Aorta (tissue), 5 donors: ENCODE results near the gene TMEM131. TPM values are rescaled to one million over a fixed set of nuclear protein-coding genes. Genes with fewer than 3 reads are reported as not detected.
"Not testable (repeated sequence)": the region's sequence is repeated elsewhere in the genome, so short reads cannot be mapped to it uniquely, and the experiment has no call there.

ENCODE experiments used
- ATAC-seq: fragments of 200-7000 bp; cut with Tn5 transposase; one replicate; pipeline ENCODE4 v1.9.1; 2022; ENCODE audit warnings: moderate library complexity; ENCODE audit not compliant: low FRiP score
- DNase-seq, 2 donors: peaks; one replicate each; pipeline ENCODE4 v3.0.0-alpha.2; 2020
- H3K27ac ChIP-seq, 2 donors: one replicate each; pipeline ENCODE4 v1.5.1; 2013; ENCODE audit warnings: low read length in 2 of 2, mild to moderate bottlenecking in 2 of 2, moderate library complexity in 2 of 2, control low read depth in 1 of 2, inconsistent platforms in 1 of 2, low read depth in 1 of 2
- H3K27me3 ChIP-seq, 2 donors: one replicate each; pipeline ENCODE4 v1.6.1; 2013; ENCODE audit warnings: control low read depth in 1 of 2, low read length in 1 of 2, mild to moderate bottlenecking in 1 of 2, moderate library complexity in 1 of 2; ENCODE audit not compliant: insufficient read depth in 2 of 2, control insufficient read depth in 1 of 2
- H3K36me3 ChIP-seq, 2 donors: one replicate each; pipeline ENCODE4 v1.6.1; 2013; ENCODE audit warnings: control low read depth in 1 of 2, low read length in 1 of 2, mild to moderate bottlenecking in 1 of 2; ENCODE audit not compliant: insufficient read depth in 2 of 2, control insufficient read depth in 1 of 2
- H3K4me1 ChIP-seq, 2 donors: one replicate each; pipeline ENCODE4 v1.6.1; 2013; ENCODE audit warnings: low read length in 2 of 2, control low read depth in 1 of 2, mild to moderate bottlenecking in 1 of 2, moderate library complexity in 1 of 2; ENCODE audit not compliant: insufficient read depth in 2 of 2, control insufficient read depth in 1 of 2
- H3K4me3 ChIP-seq, 2 donors: one replicate each; pipeline ENCODE4 v1.5.1; 2013; ENCODE audit warnings: low read length in 2 of 2, control low read depth in 1 of 2, mild to moderate bottlenecking in 1 of 2
- H3K9me3 ChIP-seq: one replicate; pipeline ENCODE4 v1.6.1; 2013; ENCODE audit warnings: mild to moderate bottlenecking, low read length; ENCODE audit not compliant: control insufficient read depth
- WGBS, 2 donors: extraction: QIAGEN DNeasy Blood & Tissue Kit; methylation state at CpG; one replicate each; pipeline ENCODE4 v1.1.7; 2013; 5-methylcytosine and 5-hydroxymethylcytosine counted together
- intact Hi-C, 2 donors: fragments of 100-400 bp; cut with DNase I; formaldehyde crosslinking; loops; one replicate each; pipeline versions ENCODE4 v1.14.2 to v1.15.0; 2022
- polyA plus RNA-seq, 2 donors: library from polyadenylated mRNA; stranded (reverse); fragments of 200-250 nt; gene quantifications; one replicate each; pipeline ENCODE4 v1.2.3, GENCODE V29; 2013
- total RNA-seq, 2 donors: library from RNA; stranded (reverse); fragmentation: NEBNext Ultra II Directional; extraction: Animal tissue kit (Norgen Biotek cat#: 25700); gene quantifications; one replicate each; pipeline ENCODE4 v1.2.1, GENCODE V29; 2021
- donor health status: healthy with polysubstance abuse.
- donor health status: Bipolar disorder and iron deficiency.
- donor health status: DM: no; HTN: no; CAD: no.
- donor health status: DM: no; HTN: no; CAD: no.
- donor health status: DM: yes; HTN: yes; CAD: no.

TMEM131 gene
- total and polyA plus RNA-seq, 4 donors: 6.8 to 42.5 (median 25.7) TPM

- ATAC-seq (no peak), DNase-seq (no peak)
- intact Hi-C loops: no loop called here
- Histone ChIP-seq H3K36me3 (peaks cover 2 to 6% of the 10 kb centered on the region in 2 donors), H3K27ac (no peak overlapping the region), H3K27me3 (no peaks in the 10 kb centered on the region), H3K9me3 (peaks cover 3% of the 10 kb centered on the region), H3K4me3 (no peak overlapping the region), H3K4me1 (no peaks in the 10 kb centered on the region)
- 66 to 85% methylated on average over 2 of the region's 2 CpGs for WGBS, 2 donors
Observed at GRCh38 chr2:97889156-97889555, 106.6 kb downstream of the TMEM131 start.

DNA sequence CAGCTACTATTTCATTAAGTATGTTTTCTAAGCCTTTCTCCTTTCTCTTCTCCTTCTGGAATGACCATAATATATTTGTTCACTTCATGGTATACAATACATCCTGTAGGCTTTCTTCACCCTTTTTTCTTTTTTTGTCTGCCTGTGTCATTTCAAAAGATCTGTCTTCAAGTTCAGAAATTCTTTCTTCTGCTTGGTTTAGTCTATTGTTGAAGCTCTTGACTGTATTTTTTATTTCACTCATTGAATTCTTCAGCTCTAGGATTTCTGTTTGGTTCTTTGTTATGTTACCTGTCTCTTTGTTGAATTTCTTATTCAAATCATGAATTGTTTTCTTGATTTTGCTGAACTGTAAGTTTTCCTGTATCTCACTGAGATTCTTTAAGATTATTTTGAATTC, 109.9 kb downstream of the TMEM131 start:
- intact Hi-C loops: no loop called here
- H3K36me3 ChIP-seq: peaks cover 2 to 6% of the 10 kb centered on the region in 2 donors
- no peak for ATAC-seq
- H3K4me1 ChIP-seq: no peaks in the 10 kb centered on the region
- H3K4me3 ChIP-seq: no peak overlapping the region
- H3K27ac ChIP-seq: no peak overlapping the region
- no peak for DNase-seq
- peaks cover 3% of the 10 kb centered on the region for H3K9me3 ChIP-seq
- H3K27me3 ChIP-seq: no peaks in the 10 kb centered on the region

DNA sequence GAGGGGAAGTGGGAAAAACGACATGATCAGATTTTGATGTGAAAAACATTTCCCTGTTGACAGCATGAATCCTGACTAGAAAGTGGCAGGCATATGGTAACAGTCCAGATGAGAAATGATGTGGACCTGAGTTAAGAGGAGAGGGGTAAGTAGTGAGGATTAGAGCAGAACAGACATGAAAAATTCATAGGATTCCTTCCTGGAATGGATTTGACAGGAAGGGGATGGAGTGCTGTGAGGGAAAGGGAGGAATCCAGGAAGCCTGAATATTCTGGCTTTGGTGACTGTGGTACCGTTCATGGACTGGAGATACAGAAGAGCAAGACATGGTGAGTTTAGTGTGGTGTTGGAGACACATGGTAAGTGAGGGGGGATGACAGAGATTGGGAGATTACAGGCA, 115.4 kb downstream of the TMEM131 start:
- Histone ChIP-seq H3K4me3 (no peak overlapping the region), H3K4me1 (no peaks in the 10 kb centered on the region), H3K36me3 (no peaks in the 10 kb centered on the region), H3K27ac (no peak overlapping the region), H3K27me3 (no peaks in the 10 kb centered on the region), H3K9me3 (no peaks in the 10 kb centered on the region)
- no peak for ATAC-seq
- no peak for DNase-seq
- intact Hi-C loops: no loop called here
- 37 to 45% methylated on average over 2 of the region's 2 CpGs for whole genome bisulfite sequencing, 2 donors

- ATAC-seq: no peak
- DNase-seq: no peak
- Histone ChIP-seq H3K4me3 (no peak overlapping the region), H3K4me1 (no peaks in the 10 kb centered on the region), H3K27ac (no peak overlapping the region), H3K9me3 (no peaks in the 10 kb centered on the region), H3K27me3 (no peaks in the 10 kb centered on the region), H3K36me3 (no peaks in the 10 kb centered on the region)
- intact Hi-C loops: no loop called here
- WGBS, 2 donors: 97% methylated on average over 3 of the region's 3 CpGs
Observed at GRCh38 chr2:97878865-97879264, 116.9 kb downstream of the TMEM131 start.

- ATAC-seq, intact Hi-C loops, H3K9me3 ChIP-seq, H3K27ac ChIP-seq, H3K36me3 ChIP-seq, H3K4me3 ChIP-seq, DNase-seq, H3K4me1 ChIP-seq, H3K27me3 ChIP-seq: not testable (repeated sequence)
- WGBS, 2 donors: 92 to 97% methylated on average over 2 of the region's 2 CpGs
Observed at GRCh38 chr2:97878317-97878716, 117.4 kb downstream of the TMEM131 start.

DNA sequence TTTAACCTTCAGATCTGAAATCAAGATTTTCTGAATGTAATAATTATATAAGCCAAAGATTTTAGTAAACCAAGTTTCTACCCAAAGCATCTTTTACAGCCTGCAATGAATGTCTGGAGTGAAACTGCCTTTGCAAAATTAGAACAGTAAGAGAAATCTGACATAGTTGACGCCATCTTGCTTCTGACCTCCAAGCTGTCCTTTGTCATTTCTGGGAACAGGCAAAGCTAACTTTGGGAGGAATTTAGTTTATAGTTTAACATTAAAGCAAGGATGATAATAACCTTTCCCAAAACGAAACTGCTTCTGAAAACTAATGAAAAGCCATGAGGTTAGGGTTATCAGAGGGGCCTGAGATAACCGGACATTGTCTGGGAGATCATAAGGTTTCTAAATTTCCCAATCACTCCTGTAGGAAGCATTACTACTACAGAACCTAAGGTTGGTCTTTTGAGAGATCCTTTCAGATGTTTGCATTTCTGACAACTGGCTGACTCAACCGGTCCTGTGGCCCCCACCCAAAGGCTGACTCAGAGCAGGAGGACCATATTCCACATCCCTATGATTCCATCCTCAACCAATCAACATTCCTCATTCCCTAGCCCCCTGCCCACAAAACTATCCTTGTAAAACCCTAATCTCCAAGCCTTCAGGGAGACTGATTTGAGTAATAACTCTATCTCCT, 124.5 kb downstream of the TMEM131 start:
- no peaks in the 10 kb centered on the region for H3K36me3 ChIP-seq
- 62 to 69% methylated on average over 4 of the region's 4 CpGs for WGBS, 2 donors
- H3K27ac ChIP-seq: no peak overlapping the region
- no peak overlapping the region for H3K4me3 ChIP-seq
- H3K27me3 ChIP-seq: no peaks in the 10 kb centered on the region
- ATAC-seq (no peak), DNase-seq (peak in 1 of 2 donors; percentile 80)
- H3K4me1 ChIP-seq: peaks cover 4 to 9% of the 10 kb centered on the region in 2 donors
- intact Hi-C loops: no loop called here
- H3K9me3 ChIP-seq: no peaks in the 10 kb centered on the region

- Histone ChIP-seq H3K36me3 (no peaks in the 10 kb centered on the region), H3K4me1 (peaks cover 4 to 9% of the 10 kb centered on the region in 2 donors), H3K4me3 (no peak overlapping the region), H3K9me3 (no peaks in the 10 kb centered on the region), H3K27ac (peak overlapping the region; percentile 63 to 76), H3K27me3 (no peaks in the 10 kb centered on the region)
- intact Hi-C loops: no loop called here
- DNase-seq (no peak), ATAC-seq (peak; percentile 76)
- WGBS, 2 donors: 5 to 7% methylated on average over 4 of the region's 4 CpGs
Observed at GRCh38 chr2:97870396-97870843, 125.3 kb downstream of the TMEM131 start.

DNA sequence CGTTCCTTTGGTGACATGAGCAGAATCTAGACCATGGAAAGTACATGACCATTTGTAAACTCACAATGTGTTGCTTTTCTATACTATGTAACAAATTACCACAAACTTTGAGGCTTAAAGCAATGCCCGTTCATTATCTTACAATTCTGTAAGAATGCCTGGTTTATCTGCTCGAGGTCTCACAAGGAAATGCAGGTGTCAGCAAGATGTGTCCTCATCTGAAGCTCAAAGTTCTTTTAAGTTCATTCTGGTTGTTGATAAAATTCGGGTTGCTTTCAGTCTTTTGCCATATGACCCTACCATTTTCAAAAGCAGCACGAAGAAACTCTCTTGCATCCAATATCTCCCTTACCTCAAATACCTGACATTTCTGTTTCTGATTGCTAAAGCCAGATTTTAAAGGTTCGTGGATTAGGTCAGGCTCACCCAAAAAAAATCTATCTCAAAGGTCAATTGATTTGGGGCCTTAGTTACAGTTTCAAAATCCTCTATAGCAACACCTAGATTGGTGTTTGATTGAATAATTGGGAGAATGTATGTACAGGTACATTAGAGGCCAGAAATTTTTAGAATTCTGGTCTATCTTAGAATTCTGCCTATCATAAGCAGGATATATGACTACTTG, 125.9 kb downstream of the TMEM131 start:
- intact Hi-C loops: no loop called here
- peak overlapping the region; percentile 37 to 49 for H3K27ac ChIP-seq

More for the DNA sequence above, 125.9 kb downstream of the TMEM131 start:
- Histone ChIP-seq H3K9me3 (no peaks in the 10 kb centered on the region), H3K36me3 (no peaks in the 10 kb centered on the region), H3K4me3 (no peak overlapping the region), H3K27me3 (no peaks in the 10 kb centered on the region), H3K4me1 (peaks cover 4 to 9% of the 10 kb centered on the region in 2 donors)
- no peak for DNase-seq
- no peak for ATAC-seq
- WGBS, 2 donors: 41 to 44% methylated on average over 6 of the region's 6 CpGs
